Colon (tissue), 2 donors: Measurements from ENCODE around the gene ID1.

Experiments used
- FAIRE-seq: peaks from 2 replicates; lab custom pipeline; 2012; peaks lifted over from hg19 to GRCh38; lab: Jason Lieb, UNC
- donor health status: control.
- donor health status: control.

Gene ID1, protein sequence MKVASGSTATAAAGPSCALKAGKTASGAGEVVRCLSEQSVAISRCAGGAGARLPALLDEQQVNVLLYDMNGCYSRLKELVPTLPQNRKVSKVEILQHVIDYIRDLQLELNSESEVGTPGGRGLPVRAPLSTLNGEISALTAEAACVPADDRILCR

DNA sequence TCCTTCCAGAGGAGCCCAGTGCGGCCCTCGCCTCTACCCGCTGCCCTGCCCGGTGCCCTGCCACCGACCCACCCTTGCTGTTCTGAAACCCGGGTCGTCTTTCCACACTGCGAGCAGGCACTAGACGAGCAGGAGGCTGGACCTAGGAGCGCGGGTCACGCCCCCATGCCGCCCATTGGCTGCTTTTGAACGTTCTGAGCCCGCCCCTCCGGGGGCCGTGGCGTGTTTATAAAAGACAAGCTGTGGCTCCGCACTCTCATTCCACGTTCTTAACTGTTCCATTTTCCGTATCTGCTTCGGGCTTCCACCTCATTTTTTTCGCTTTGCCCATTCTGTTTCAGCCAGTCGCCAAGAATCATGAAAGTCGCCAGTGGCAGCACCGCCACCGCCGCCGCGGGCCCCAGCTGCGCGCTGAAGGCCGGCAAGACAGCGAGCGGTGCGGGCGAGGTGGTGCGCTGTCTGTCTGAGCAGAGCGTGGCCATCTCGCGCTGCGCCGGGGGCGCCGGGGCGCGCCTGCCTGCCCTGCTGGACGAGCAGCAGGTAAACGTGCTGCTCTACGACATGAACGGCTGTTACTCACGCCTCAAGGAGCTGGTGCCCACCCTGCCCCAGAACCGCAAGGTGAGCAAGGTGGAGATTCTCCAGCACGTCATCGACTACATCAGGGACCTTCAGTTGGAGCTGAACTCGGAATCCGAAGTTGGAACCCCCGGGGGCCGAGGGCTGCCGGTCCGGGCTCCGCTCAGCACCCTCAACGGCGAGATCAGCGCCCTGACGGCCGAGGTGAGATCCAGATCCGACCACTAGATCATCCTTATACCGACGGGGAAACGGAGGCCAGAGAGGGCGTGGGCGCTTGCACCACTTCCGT, at the start of gene ID1:
Gene ID1 (plus strand): TSS at position 259 of the 871 bp plus-strand sequence. CDS start 99 bp downstream, at position 358.
- no peak for FAIRE-seq

DNA sequence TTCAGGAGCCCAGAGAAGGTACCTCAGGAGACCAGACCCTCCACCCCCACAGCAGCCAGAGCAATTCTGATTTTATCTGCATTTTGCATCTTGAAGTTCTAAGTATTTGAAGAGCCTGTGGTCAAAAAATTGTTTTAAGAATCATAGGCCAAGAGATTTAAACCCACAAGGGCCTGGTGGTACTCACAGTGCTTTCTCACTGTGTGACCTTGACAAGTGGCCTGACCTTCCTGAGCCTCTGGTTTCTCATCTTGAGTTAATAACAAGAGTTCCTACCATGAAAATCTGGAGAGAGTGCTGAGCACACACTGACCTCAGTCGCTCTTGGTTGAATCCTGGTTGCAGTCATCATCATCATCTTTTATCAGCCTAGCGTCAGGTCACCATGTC, 45.4 kb upstream of the ID1 start:
- FAIRE-seq: no peak

DNA sequence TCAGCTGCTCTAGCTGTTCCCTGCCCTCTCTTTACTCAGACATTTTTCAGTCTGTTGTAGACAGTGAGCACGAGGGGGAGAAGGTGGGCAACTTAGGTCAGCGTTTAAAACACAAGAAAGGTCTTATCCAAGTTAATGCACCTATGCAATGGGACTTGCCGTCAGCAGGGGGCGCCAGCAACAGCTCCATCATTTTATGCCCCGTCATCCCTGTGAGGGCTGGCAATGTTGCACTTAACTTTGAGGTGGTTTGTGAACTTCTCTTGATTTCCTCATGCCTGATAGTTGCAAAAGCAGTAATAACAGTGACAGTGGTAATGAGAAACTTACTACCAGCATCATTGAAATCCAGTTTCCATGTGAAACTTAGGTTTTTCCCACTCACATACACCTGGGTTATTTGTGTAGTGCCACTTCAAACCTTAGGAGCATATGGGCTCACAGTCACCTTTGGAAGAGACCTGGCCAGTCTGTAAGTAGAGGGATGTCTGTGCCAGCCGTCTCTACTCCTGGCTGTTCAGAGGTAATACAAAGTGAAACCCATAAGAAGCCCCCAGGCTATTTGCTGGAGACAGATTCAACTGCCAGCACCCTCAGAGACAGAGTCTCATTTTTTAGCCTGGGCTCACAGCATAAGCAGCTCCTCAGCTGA, 44.9 kb upstream of the ID1 start:
- no peak for FAIRE-seq

DNA sequence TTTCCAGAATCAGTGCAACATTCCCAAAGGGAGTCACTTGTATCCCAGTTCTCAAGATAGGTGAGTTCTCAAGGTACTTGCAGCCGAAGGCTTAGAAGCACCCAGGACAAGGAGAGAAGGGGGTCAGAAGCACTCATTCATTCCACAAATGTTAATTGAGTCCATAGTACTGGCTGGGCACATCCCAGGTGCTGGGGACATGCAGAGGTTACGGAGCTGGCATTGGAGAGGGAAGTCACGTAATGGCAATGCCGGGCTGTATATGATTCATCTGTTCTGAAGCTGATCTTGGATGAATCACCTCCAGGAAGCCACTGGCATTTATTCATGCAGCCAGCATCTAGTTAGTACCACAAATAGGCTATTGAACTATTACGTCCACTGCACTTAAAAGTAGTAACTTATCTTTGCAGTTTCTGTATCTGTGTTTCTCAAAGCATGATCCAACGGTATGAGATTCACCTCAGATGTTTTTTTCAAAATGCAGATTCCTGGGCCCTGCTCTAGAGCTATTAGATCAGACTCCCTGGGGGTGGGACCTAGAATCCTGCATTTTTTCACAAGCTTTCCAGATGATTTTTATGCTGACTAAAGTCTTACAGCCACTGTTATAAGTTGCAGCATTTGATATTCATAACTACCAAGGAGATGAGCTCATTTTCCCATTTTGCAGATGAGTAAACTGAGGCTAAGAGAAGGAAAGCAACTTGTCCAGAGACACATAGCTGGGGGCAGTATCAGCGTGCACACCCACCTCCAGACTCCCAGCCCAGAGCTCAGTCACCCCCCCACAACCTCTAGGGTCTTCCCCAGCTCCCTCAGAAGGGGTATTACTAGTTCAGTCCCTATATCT, 44.1 kb upstream of the ID1 start:
- no peak for FAIRE-seq

DNA sequence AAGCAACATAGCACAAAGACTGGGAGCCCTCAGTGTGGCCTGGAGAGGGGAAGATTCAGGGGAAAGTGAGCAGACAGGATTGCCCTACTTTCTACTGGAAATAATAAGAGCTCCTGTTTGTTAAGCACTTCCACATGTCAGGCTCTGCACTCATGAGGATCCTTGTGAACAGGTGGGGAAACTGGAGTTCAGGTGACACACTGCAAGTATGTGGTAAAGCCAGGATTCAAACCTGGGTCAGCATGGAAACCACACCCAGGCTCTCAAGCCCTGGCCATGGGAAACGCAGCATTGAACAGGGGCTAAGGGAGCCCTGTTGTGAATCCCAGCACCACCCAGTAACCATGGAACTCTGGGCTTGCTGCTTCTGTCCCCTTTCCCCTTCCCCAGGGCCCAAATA, 42.8 kb upstream of the ID1 start:
- FAIRE-seq: no peak

DNA sequence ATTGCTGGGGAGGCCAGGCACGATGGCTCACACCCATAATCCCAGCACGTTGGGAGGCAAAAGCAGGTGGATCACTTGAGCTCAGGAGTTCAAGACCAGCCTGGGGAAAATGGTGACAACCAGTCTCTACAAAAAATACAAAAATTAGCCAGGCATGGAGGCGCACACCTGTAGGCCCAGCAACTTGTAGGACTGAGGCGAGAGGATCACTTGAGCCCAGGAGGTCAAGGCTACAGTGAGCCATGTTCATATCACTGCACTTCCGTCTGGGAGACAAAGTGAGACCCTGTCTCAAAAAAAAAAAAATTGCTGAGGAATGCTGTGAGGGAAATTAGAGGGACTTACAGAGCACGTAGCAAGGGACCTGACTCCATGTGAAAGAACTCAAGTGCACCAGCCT, 40.8 kb upstream of the ID1 start:
- FAIRE-seq: no peak

DNA sequence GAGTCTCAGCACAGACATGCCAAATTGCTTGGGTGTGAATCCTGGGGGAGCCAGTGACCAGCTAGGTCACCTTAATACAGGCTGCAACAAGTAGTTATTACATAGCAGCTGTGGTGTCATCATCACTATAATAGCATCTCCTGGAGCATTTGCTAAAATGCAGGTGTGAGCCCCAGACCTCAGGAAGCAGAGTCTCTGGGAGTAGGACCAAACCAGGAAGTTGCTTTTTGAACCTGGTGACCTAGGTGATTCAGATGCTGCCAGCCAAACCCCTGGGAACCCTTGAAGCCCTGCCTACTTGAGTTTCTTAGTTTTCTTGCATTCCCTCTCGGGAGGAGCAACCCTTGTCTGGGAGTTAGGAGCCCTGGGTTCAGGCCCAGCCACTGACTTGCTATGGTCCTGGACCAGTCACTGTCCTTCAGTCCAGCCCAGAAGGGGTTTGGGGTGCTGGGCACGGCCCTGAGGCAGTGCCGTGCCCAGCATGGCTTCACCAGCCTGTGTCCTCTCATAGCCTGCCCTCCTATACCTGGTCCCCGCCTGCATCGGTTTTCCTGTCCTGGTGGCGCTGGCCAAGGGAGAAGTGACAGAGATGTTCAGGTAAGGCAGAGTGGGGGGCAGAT, 39.3 kb upstream of the ID1 start:
- no peak for FAIRE-seq

DNA sequence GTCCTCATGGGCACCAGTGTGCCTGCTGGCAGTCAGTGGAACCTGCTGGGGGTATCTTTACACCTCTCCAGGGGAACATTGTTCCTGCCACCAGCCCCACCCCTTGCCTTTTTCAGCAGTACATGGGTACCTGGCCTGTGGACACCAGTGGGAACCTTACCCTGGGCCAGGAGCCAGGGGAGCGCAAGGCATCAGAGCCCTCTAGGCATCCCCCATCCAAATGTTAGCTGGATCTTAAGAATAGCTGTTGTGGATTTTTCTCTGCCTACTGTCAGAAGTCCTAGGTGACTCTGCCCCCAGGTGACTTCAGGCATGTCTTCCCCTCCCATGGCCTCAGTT, 38.8 kb upstream of the ID1 start:
- no peak for FAIRE-seq

DNA sequence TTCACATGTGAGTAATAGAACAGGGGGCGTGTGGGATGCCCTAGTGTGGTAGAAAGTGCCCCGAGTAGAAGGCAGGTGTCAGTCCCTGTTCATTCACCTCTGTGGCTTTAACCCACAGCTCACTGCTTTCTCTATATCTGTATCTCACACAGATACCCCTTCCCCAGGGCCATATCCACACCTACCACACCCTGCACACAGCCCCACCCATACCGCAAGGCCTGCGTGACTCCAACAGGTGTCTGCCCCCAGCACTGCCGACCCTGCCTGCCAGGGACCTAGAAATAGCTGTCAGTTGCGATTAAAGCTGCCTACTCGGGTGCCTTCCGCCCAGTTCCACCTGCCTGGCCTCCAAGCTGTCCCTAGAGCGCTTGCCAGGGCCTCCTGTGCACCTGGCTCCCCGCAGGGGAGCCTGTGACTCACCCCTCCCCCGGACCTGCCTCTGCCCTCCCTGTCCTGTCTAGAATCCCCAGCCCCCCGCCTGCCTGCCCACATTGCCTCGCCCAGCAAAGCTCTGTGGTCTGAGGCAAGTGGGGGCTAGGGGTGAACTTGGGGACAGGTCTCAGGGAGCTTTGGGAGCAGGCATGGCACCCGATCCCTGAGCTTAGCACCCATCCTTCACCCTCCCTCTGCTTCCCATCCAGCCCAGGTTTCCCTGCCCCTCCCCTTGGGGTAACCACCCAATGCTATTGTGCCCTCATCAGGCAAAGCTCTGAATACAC, 38.3 kb upstream of the ID1 start:
- FAIRE-seq: no peak

DNA sequence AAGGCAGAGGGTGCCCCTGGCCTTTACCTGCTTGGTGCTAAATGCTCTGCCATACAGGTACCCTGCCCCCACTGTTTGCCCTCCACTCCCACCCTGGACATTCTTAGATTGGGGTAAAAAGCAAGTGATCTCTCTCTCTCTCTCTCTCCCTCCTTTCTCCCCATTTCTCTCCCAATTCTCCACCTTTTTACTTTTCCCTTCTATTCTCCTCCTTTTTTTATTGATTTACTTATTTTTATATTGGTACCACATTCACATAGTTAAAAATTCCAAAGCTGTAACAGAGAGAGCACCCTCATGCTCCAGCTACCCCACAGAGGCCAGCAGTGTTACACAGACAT, 37.7 kb upstream of the ID1 start:
- no peak for FAIRE-seq

DNA sequence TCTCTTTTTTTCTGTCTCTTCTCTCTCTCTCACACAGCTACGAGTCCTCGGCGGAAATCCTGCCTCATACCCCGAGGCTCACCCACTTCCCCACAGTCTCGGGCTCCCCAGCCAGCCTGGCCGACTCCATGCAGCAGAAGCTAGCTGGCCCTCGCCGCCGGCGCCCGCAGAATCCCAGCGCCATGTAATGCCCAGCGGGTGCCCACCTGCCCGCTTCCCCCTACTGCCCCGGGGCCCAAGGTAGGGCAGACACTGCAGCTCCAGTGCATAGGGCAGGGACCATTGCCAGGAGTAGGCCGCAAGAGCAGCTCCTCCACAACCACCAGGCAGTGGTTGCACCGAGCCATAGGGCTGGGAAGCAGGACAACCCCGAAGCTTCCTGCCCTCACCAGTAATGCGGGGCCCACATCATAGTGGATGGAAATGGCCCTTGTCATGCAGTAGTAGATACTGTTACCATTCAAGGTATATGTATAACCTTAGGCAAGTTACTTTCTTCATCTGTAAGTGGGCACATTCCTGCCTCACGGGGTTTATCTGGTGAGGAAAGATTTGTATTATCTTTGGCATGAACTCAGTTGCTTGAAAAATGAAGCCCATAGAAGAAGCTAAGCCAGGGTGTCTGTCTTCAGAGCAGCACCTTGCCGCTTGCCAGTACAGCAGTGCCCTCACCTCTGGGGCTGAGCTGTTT, 36.9 kb upstream of the ID1 start:
- FAIRE-seq: no peak

DNA sequence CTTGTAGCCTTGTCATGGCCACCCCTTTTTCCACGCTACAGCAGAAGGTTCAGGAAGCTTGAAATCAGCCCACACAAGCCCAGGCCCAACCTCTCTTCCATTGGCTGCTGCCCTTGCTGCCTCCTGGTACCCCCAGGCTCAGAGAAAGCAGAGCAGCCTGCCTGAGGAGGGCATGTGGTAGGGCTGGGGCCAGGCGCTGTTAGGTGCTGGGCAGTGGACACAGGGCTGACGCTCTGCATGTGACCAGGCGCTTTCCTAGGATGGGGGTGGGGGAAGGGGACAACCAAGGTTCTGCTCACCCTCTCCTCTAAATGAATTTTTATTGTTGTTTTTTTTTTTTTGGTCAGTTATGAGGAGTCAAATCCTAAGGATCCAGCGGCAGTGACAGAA, 36.3 kb upstream of the ID1 start:
- no peak for FAIRE-seq

DNA sequence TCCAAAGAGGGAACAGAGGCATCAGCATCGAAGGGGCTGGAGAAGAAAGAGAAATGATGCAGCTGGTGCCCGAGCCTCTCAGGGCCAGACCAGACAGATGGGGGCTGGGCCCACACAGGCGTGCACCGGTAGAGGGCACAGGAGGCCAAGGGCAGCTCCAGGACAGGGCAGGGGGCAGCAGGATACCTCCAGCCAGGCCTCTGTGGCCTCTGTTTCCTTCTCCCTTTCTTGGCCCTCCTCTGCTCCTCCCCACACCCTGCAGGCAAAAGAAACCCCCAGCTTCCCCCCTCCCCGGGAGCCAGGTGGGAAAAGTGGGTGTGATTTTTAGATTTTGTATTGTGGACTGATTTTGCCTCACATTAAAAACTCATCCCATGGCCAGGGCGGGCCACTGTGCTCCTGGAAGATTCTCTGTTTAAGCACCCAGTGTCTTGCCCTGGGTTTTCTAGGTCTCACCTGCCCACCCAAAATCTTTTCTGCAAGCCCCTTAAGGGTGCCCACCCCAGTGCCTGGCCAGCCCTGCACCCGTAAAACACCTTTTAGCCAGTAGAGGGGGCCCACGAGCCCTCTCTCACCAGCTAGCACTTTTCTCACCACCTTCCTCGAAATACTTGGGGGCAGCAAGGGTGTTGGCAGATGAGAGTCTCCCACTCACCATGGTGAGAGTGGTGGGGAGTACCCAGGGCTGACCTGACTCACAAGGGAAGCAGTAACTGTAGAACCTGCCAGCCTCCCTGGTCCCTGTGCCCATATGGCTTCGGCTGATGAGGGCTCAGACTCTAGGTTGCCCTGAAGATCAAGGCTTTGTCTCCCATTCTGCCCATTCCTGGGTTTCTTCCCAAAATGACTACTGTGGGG, 35.7 kb upstream of the ID1 start:
- no peak for FAIRE-seq

DNA sequence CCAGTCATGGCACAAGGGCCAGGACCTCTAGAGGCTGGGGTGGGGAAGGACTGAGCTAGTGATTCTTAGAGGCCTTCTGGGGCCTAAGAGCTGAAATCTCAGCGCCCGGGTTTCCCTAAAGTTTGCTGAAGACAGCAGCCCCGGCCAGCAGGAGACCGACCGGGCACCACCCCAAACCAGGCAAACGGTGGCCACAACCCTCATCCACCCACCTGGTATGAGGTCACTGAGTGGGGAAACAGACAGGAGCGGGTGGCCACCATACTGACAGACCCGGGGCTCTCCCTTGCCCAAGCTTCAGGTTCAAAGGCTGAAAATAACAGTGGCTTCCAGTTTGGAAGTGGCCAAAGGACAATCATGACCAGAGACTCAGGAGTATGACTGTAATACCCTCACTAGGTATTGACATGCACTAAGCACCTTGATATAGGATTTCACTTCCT, 35.0 kb upstream of the ID1 start:
- FAIRE-seq: no peak

DNA sequence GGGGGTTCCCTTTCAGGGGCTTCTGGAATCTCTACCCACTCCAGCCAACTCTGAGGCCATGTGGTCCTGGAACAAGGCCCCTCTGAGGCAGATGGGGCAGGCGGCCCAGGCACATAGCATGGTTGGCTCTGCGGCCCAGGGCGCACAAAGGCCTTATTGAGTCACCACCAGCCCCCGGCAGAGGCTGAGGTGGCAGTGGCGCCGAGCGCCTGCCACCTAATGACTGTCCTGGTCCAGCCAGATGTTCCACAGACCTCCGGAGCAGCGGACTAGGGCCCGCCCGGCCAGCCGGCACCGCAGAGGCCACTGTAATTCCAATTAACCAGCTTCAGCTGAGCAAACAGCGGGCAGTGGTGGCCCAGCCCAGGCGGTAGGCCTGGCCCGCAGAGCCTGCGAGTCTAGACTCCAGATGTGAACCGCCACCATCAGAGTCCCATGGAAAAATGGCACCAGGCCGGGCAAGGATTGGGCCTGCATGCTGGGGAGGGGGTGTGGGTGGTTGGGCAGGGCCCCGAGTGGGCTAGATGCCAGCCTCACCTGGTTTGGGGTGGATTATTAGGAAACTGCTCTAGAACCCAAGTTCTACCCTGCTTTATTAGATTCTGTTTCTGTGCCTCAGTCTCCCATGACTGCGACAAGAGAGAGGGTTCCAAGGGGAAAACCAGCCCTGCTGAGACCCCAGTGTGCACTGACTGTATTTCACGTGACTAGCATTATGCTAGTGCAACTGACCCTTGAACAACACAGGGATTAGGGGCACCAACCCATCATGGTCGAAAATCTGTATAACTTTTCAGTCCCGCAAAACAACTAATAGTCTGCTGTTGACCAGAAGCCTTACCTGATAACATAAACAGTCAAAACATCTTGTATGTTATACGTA, 34.1 kb upstream of the ID1 start:
- no peak for FAIRE-seq

DNA sequence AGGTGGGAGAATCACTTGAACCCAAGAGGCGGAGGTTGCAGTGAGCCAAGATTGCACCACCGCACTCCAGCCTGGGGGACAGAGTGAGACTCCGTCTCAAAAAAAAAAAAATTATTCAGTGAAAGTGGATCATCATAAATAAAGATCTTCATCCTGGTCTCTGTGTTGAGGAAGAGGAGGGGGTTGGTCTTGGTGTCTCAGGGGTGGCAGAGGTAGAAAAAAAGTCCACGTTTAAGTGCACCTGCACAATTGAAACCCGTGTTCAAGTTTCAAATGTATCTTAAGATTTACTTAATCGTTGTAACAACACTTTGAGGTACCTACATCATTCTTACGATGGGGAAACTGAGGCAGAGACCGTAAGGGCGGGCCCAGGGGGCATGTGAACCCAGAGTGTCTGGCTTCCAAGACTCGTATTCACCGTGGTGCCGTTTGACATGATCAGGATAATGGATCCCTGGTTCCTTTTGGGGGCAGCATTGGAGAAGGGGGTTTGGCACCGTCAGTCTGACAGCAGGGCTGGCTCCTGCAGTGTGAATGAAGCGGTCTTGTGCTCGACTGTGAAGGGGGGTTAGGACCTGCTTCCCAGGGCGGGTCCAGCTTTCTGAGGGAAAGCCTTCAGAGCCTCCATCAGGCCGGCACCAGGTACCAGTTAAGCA, 32.9 kb upstream of the ID1 start:
- FAIRE-seq: no peak

DNA sequence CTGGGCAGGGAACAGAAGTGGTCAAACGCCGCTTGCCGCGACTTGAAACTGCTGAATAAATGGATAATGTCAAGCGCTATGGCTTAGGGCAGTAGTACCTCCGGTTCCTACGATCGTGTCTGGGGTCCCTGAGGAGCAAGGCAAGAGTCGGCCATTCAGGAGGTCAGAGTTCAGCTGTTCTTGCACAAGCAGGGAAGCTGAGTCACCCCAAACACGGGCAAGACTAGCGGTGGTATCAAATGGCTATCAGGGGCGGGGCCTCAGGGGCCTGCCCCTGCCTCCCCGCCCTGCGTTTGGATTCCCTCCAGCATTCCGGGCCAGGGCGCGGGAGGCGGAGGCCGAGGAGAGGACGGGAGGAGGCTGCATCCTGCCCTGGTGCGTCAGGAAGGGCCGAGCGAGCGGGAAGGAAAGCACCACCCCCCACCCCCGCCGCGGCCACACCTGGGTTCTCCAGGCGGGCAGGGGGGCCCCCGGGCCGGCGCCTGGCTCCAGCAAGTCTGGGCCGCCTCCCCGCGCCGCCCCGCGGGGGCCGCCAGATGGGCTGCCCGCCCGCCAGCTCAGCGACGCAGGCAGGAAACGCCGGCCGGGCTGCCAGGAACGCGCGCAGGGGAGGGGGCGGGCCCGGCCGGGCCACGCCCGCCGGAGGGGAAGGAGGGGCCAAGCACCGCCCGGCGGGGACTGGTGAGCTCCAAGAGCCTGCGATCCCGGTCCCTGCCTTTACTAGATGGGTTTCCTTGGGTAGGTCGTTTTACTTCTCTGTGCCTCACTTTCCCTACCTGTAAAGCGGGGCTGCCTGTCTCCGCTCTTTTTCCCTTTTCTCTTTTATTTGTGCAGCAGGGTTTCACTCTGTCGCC, 32.2 kb upstream of the ID1 start:
- FAIRE-seq: no peak
